IMR-90 (cell line): ENCODE results near the gene BOD1L1. TPM values are rescaled to one million over a fixed set of nuclear protein-coding genes. Genes with fewer than 3 reads are reported as not detected.

Experiments
- ATAC-seq: fragments of 200-7000 bp; cut with Tn5 transposase; 2 replicates; pipeline ENCODE4 v1.9.1; 2020; ENCODE audit warnings: low read depth, mild to moderate bottlenecking, moderate library complexity
- BruUV-seq: library from RNA; stranded (reverse); fragments of 400-500 nt; replicated peaks from 2 replicates; lab custom pipeline; 2021; lab: Mats Ljungman, UMichigan
- CTCF ChIA-PET: fragments of 300-600 bp; formaldehyde crosslinking; extraction: SDS; loops from one replicate; lab custom pipeline; 2021; ENCODE audit warnings: antibody characterized with exemption; lab: Yijun Ruan, JAX
- POLR2A ChIA-PET: fragments of 300-600 bp; sonication (Branson Sonifier 250); formaldehyde crosslinking; loops from one replicate; lab custom pipeline; 2022; ENCODE audit warnings: antibody characterized with exemption; ENCODE audit not compliant: unreplicated experiment; lab: Charles Lee
- DNase-seq: peaks from one replicate; pipeline ENCODE4 v3.0.0; 2013
- H2AFZ ChIP-seq: replicated peaks from 2 replicates; pipeline ENCODE3; 2013; ENCODE audit warnings: low read length, mild to moderate bottlenecking; ENCODE audit not compliant: poor library complexity
- H2AK5ac ChIP-seq: 2 replicates; pipeline ENCODE4 v1.6.1; 2013; ENCODE audit warnings: low read depth, low read length, inconsistent platforms
- H2AK9ac ChIP-seq: replicated peaks from 2 replicates; pipeline ENCODE3; 2013; ENCODE audit warnings: mild to moderate bottlenecking, low read depth, low read length, moderate library complexity; ENCODE audit not compliant: poor library complexity
- H2BK120ac ChIP-seq: 2 replicates; pipeline ENCODE4 v1.6.1; 2013; ENCODE audit warnings: low read depth, low read length, inconsistent platforms
- H2BK15ac ChIP-seq: 3 replicates; pipeline ENCODE4 v1.6.1; 2013; ENCODE audit warnings: low read depth, low read length, inconsistent platforms
- H2BK20ac ChIP-seq: 2 replicates; pipeline ENCODE4 v1.6.1; 2013; ENCODE audit warnings: low read depth, mild to moderate bottlenecking, inconsistent platforms, low read length, moderate library complexity
- H2BK5ac ChIP-seq: 2 replicates; pipeline ENCODE4 v1.6.1; 2013; ENCODE audit warnings: mild to moderate bottlenecking, low read depth, low read length, inconsistent platforms; ENCODE audit not compliant: poor library complexity, severe bottlenecking
- H3K14ac ChIP-seq: replicated peaks from 2 replicates; pipeline ENCODE4 v1.6.1; 2013; ENCODE audit warnings: low read depth, low read length, inconsistent platforms
- H3K18ac ChIP-seq: 2 replicates; pipeline ENCODE4 v1.6.1; 2013; ENCODE audit warnings: low read depth, low read length, control low read depth
- H3K23ac ChIP-seq: 2 replicates; pipeline ENCODE4 v1.6.1; 2013; ENCODE audit warnings: low read depth, low read length, inconsistent platforms
- H3K27ac ChIP-seq: 2 replicates; pipeline ENCODE4 v1.5.1; 2013; ENCODE audit warnings: mild to moderate bottlenecking, control low read depth, low read length; ENCODE audit not compliant: insufficient read depth
- H3K27me3 ChIP-seq: 2 replicates; pipeline ENCODE4 v1.6.1; 2013; ENCODE audit warnings: low read length; ENCODE audit not compliant: control insufficient read depth, insufficient read depth
- H3K36me3 ChIP-seq: 2 replicates; pipeline ENCODE4 v1.6.1; 2013; ENCODE audit warnings: low read length, mixed read lengths; ENCODE audit not compliant: control insufficient read depth, insufficient read depth
- H3K4ac ChIP-seq: 2 replicates; pipeline ENCODE4 v1.6.1; 2013; ENCODE audit warnings: low read depth, low read length, inconsistent platforms
- H3K4me1 ChIP-seq: 2 replicates; pipeline ENCODE4 v1.6.1; 2013; ENCODE audit warnings: low read length, mixed read lengths; ENCODE audit not compliant: control insufficient read depth, insufficient read depth
- H3K4me2 ChIP-seq: 2 replicates; pipeline ENCODE4 v1.6.1; 2013; ENCODE audit warnings: low read depth, mild to moderate bottlenecking, control low read depth, low read length, moderate library complexity
- H3K4me3 ChIP-seq: 2 replicates; pipeline ENCODE4 v1.5.1; 2013; ENCODE audit warnings: low read depth, mild to moderate bottlenecking, control low read depth, low read length, moderate library complexity; ENCODE audit not compliant: insufficient read depth
- H3K56ac ChIP-seq: 2 replicates; pipeline ENCODE4 v1.6.1; 2013; ENCODE audit warnings: low read length, inconsistent platforms; ENCODE audit not compliant: insufficient read depth; ENCODE audit errors: extremely low read depth
- H3K79me1 ChIP-seq, 2 experiments: 2 replicates each; pipeline ENCODE4 v1.6.1; 2013; ENCODE audit warnings: low read length in 2 of 2, inconsistent platforms in 1 of 2, low read depth in 1 of 2
- H3K9ac ChIP-seq: 2 replicates; pipeline ENCODE4 v1.6.1; 2013; ENCODE audit warnings: low read depth, low read length, control low read depth
- H3K9me1 ChIP-seq: 2 replicates; pipeline ENCODE4 v1.6.1; 2013; ENCODE audit warnings: low read length, inconsistent platforms; ENCODE audit not compliant: insufficient read depth
- H3K9me3 ChIP-seq: 2 replicates; pipeline ENCODE4 v1.6.1; 2013; ENCODE audit warnings: low read length; ENCODE audit not compliant: control insufficient read depth, insufficient read depth
- H4K20me1 ChIP-seq: 2 replicates; pipeline ENCODE4 v1.6.1; 2013; ENCODE audit warnings: low read length, inconsistent platforms; ENCODE audit not compliant: insufficient read depth
- H4K5ac ChIP-seq: 2 replicates; pipeline ENCODE4 v1.6.1; 2013; ENCODE audit warnings: mild to moderate bottlenecking, low read depth, low read length, control low read depth
- H4K8ac ChIP-seq, 2 experiments: 2 replicates each; pipeline ENCODE4 v1.6.1; 2013; ENCODE audit warnings: low read depth in 2 of 2, low read length in 2 of 2, control low read depth in 1 of 2, inconsistent platforms in 1 of 2
- H4K91ac ChIP-seq: 2 replicates; pipeline ENCODE4 v1.6.1; 2013; ENCODE audit warnings: low read depth, low read length, inconsistent platforms; ENCODE audit not compliant: insufficient read depth
- RFX5 ChIP-seq: IDR thresholded peaks from 2 replicates; pipeline ENCODE4 v1.8.0; 2012; ENCODE audit warnings: low read depth, mild to moderate bottlenecking, low read length, moderate library complexity
- WGBS, 2 experiments: methylation state at CpG; one replicate each; pipeline versions ENCODE4 v1.1.5 to v1.1.7; 2013; ENCODE audit warnings: missing lambda C conversion rate in 2 of 2; ENCODE audit not compliant: insufficient read length in 1 of 2; ENCODE audit errors: extremely low coverage in 2 of 2; 5-methylcytosine and 5-hydroxymethylcytosine counted together
- dilution Hi-C: fragments of 300-500 bp; cut with HindIII; formaldehyde crosslinking; loops from one replicate; pipeline ENCODE4 v1.14.3; 2018; ENCODE audit warnings: low sequenced_read_pairs; ENCODE audit not compliant: unreplicated experiment
- in situ Hi-C: fragments of 300-500 bp; cut with MboI; formaldehyde crosslinking; loops from 3 replicates; pipeline ENCODE4 v1.14.3; 2019; ENCODE audit warnings: low sequenced_read_pairs, inconsistent platforms, mixed read lengths
- intact Hi-C: fragments of 100-400 bp; cut with micrococcal nuclease; formaldehyde crosslinking; loops from 2 replicates; pipeline ENCODE4 v1.10.0; 2022
- polyA plus RNA-seq, 3 experiments: library from polyadenylated mRNA; depleted of rRNA; stranded (reverse); fragments of >200 nt; gene quantifications; 2 replicates each; pipeline ENCODE4 v1.2.3, GENCODE V29; 2012; ENCODE audit warnings: low replicate concordance in 1 of 3
- total RNA-seq: library from RNA; depleted of rRNA; stranded (reverse); fragments of >200 nt; gene quantifications from 2 replicates; pipeline ENCODE4 v1.2.3, GENCODE V29; 2012

BOD1L1 gene
- total and polyA plus RNA-seq, 2 of the 4 experiments (the other 2 are of a cell fraction): 13.5 to 26.9 TPM

DNA sequence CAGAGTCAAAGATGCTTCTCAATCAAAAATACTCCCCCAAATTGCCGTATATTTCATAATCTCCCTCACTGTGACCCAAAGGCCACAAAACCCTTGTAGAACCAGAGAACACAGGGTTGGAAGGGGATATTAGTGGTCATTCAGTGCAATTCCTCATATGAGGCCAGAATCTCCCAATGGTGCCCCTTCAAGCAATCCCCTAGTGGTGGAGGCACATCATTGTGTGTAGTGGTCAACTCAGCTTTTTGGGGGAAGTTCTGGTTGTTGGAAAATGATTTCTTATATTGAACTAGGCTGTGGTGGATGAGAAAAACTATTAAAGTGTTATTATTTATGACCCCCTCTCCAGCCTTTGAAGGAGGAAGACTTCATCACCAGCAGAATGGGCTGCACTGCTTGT is 17.6 kb upstream of the BOD1L1 start:
- no peak overlapping the region for H3K4me3 ChIP-seq
- H3K27me3 ChIP-seq: no peaks in the 10 kb centered on the region
- ChIA-PET POLR2A (no interaction called here), CTCF (interaction anchor here (0.5 to 1.6 kb wide), 2 partner anchors 9 to 580 kb away, joined by 3 to 4 read pairs; no protein-coding TSS in a partner anchor)
- no TSS peak for BruUV-seq
- no CpG with 5 or more reads among the region's 1 CpG for WGBS, 2 experiments
- in situ Hi-C loops: loop anchor here (25.0 kb wide), 1 partner anchor 1817 kb away; the partner anchor contains the start of gene CC2D2A
- TF ChIP-seq RFX5: no peak
- H3K23ac ChIP-seq: no peak overlapping the region
- H4K91ac ChIP-seq: no peak overlapping the region
- no peak overlapping the region for H3K4me2 ChIP-seq
- dilution Hi-C loops: no loop called here
- no peak overlapping the region for H2AFZ ChIP-seq
- H3K14ac ChIP-seq: no peak overlapping the region
- H3K4ac ChIP-seq: no peak overlapping the region
- H4K5ac ChIP-seq: no peak overlapping the region
- no peak overlapping the region for H2AK5ac ChIP-seq
- H3K9ac ChIP-seq: no peak overlapping the region
- H2BK120ac ChIP-seq: no peak overlapping the region
- H2BK20ac ChIP-seq: no peak overlapping the region
- H3K36me3 ChIP-seq: no peaks in the 10 kb centered on the region
- no peak overlapping the region for H2AK9ac ChIP-seq
- H2BK15ac ChIP-seq: no peak overlapping the region
- H3K4me1 ChIP-seq: peaks cover 9% of the 10 kb centered on the region
- H3K56ac ChIP-seq: no peak overlapping the region
- no peaks in the 10 kb centered on the region for H3K79me1 ChIP-seq
- DNase-seq (no peak), ATAC-seq (no peak)
- H4K20me1 ChIP-seq: no peaks in the 10 kb centered on the region
- intact Hi-C loops: no loop called here
- no peaks in the 10 kb centered on the region for H3K9me1 ChIP-seq
- H3K27ac ChIP-seq: no peak overlapping the region
- no peak overlapping the region for H2BK5ac ChIP-seq
- H3K9me3 ChIP-seq: no peaks in the 10 kb centered on the region
- no peak overlapping the region for H4K8ac ChIP-seq
- H3K18ac ChIP-seq: no peak overlapping the region
